Activated CD4-positive, CD25-positive, alpha-beta regulatory T cell treated with anti-CD3 and anti-CD28 coated beads, Interleukin-2, amount 50 U/mL, for 24 hours (primary cell): ENCODE data around the gene SYCN.
"Not testable (repeated sequence)": the region's sequence is repeated elsewhere in the genome, so short reads cannot be mapped to it uniquely, and the experiment has no call there.

ENCODE experiments used
- ATAC-seq, 2 donors: fragments of 150-1000 bp; cut with Tn5 transposase; one replicate each; pipeline ENCODE4 v1.10.0; 2021; ENCODE audit warnings: mild to moderate bottlenecking in 1 of 2, moderate library complexity in 1 of 2

SYCN gene

DNA sequence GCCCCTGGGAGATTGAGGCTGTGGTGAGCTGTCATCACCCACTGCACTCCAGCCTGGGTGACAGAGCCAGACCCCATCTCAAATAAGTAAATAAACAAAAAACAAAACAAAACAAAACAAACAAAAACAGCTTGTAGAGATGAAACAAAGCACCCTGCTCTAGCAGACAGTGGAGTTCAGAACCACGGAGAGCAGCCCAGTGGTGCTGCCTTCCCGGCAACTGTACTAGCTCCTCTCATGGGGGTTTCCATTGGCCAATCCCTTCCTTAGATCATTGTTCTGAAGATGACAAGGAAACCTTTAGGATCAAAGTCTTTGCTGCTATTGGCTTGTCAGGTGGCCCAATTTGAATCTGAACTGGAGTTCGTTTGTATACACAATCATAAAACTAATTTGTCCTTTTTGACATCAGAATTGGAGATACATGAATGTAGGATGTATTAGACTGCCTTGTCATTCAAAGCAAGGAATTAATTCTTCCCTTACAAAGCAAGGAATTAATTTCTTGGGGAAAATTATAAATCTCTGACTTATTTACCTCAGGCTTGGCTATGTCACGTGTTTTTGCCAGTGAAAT, 19.7 kb upstream of the SYCN start:
- no peak for ATAC-seq

DNA sequence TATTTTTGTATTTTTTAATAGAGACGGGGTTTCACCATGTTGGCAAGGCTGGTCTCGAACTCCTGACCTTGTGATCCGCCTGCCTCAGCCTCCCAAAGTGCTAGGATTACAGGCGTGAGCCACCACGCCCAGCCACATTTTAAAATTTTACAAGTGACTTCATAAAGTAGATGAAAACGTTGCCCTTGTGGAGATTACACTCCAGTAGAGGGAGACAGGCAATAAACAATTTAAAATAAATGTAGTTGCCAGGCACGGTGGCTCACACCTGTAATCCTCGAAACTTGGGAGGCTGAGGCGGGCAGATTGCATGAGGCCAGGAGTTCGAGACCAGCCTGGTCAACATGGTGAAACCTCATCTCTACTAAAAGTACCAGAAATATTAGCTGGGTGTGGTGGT, 15.0 kb upstream of the SYCN start:
- not testable (repeated sequence) for ATAC-seq

DNA sequence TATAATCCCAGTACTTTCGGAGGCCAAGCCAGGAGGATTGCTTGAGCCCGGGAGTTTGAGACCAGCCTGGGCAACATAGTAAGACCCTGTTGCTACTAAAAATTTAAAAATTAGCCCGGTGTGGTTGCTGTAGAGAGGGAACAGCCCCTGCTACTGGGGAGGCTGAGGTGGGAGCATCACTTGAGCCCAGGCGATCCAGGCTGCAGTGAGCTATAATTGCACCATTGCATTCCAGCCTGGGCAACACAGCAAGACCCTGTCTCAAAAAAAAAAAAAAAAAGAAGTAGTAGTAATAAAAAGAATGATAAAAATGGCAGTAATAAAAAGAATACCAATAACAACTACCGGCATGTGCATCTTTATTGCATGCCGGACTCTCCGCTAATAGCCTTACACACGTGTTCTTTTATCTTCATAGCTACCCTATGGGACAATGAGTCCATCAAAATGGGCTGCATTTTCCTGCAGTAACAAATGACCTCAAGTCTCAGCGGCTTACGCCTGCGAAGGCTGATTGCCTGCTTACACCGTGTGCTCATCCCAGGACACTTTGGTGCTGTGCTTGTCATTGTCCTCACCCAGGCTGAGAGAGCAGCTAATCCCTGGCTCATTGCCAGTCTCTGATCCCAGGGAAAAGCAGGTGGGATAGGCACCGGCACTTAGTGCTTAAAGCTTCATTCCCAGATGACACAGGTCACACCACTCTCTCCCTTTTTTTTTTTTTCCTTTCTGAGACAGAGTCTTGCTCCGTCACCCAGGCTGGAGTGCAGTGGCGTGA, 14.4 kb upstream of the SYCN start:
- ATAC-seq: no peak

DNA sequence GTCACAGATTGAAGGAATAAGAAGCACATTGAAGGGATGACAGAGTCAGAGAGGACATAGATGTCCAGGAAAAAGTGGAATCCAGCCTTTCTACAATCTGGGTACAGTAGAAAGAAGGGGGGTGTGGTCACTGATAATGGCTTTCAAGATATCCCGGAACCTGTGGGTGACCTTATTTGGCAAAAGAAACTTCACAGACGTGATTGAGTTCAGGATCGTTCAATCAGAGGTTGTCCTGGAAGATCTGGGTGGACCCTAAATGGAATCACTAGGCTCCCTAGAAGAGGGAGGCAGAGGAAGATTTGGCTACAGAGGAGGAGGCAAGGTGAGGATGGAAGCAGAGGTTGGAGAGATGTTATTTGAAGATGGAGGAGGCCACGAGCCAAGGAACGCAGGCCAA, 13.0 kb upstream of the SYCN start:
- ATAC-seq: no peak

DNA sequence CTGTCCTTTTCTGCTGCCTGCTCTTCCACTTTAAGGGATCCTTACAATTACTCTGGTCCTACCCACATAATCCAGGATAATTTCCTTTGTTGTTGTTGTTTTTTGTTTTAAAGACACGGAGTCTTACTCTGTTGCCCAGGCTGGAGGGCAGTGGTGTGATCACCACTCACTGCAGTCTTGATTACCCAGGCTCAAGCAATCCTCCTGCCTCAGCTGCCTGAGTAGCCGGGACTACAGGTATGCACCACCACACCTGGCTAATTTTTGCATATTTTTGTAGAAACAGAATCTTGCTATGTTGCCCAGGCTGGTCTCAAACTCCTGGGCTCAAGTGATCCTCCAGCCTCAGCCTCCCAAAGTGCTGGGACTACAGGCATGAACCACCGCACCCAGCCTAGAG, 11.3 kb upstream of the SYCN start:
- ATAC-seq: not testable (repeated sequence)

DNA sequence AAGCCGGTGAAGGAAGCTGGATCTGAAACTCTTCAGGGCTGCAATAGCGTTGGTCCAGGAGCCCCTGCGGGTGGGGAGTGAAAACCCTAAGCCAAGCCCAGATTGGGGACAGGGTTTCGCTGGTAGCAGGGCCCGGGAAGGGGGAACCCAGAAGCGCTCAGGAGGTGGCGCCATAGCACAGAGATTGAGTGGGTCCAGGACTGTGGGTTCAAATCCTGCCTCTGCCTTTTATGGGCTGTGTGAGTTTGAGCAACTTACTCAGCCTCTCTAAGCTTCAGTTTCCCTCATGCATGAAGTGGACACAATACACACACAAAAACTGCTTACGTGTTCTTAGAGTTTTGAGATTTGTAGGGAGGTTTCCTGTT, 8.3 kb upstream of the SYCN start:
- ATAC-seq: peak; percentile 78 to 87

DNA sequence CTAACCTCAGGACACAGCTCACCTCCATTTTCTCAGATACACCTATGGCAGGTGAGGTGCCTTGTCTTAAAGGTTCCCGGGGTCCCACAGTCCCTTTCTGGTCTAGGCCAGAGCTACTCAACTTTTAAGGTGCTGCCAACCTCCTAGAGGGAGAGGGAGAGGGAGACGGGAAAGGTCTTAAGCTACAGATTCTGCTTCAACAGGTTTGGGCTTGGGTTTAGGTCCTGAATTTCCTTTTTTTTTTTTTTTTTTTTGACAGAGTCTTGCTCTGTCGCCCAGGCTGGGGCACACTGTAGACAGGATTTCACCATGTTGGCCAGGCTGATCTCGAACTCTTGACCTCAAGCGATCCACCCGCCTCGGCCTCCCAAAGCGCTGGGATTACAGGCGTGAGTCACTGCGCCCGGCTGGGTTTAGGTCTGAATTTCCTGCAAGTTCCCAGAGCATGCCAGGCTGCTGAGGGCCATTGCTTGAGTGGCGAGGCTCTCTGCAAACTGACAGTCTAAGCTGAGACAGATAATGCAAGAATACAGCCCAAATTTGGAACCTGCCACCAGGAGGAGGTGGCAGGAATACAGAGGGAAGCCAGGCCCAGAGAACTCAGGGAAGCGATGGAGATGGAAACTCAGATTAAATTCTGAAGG, 7.8 kb upstream of the SYCN start:
- no peak for ATAC-seq

DNA sequence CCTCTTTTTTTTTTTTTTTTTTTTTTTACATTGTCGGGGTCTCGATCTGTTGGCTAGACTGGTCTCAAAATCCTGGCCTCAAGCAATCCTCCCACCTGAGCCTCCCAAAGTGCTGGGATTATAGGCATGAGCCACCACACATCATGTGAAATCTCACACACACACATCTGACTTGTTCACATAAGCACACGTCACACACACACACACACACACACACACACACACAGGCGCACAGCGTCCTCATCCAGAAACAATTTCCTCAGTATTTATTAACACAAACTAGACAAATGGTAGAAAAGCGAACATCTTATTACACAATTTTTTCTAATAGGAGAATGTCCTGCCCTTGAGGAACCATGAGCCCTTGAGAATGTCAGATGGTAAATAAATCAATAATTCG, 5.1 kb upstream of the SYCN start:
- ATAC-seq: no peak

DNA sequence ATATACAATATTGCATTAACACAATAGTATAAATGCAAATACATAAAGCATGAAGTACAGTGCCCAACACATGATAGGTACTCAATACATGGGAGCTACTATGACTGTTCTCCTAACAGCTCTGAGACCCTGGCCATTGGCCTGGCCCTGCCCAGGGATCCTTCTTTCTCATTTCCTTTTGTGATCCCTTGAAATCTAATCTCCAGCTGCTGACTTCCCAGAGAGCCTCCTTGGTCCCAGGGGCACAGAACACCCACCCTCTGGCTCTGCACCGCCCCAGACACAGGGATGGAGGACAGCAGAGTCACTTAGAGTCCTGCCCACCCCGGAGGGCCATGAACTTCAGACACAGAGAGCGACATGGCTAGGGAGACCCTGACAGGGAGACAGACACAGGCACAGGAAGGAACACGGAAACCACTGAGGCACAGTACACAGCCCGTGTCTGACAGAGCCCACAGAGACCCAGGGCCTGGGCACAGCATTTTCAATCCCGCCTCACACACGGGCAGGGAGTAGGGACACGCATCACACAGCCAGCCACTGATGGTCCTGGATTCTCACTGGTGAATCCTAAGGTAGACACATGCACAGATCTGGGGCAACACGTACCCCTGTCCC, 4.2 kb upstream of the SYCN start:
- ATAC-seq: no peak

DNA sequence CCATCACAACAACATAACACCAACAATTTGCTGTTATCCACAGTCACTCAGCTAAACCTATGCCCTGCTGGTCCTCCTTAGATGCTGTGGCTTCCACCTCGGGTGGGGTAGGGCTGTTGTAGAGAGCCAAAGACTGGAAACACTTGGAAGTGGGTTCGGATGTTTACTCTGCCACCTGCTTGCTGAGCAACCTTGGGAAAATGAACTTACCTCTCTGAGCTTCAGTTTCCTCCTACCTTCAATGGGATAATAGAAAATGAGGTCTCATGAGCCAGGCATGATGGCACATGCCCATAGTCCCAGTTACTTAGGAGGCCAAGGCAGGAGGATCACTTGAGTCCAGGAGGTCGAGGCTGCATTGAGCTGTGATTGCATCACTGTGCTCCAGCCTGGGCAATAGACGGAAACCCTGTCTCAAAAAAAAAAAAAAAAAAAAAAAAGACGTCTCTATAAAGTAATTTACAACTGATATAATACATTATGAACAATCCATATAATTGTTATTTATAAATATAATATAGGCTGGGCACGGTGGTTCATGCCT, 3.3 kb upstream of the SYCN start:
- no peak for ATAC-seq

DNA sequence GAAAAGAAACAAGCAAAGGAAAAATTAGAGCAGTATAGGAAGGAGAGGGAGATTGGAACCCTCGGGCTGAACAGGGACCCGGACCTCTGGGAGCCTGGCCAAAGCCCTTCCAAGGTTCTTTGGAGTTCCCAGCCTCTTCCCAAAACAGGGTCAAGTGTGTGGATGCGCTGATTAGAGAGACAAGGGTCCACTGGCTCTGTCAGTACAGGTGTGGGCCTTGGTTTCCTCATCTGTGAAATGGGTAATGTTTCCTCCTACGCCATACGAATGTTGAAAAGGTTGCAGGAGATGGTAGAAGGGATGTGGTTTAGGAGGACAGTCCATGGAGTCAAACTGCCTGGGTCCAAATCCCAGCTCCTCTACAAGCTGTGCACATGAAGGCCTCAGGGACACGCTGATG, 2.1 kb upstream of the SYCN start:
- no peak for ATAC-seq

DNA sequence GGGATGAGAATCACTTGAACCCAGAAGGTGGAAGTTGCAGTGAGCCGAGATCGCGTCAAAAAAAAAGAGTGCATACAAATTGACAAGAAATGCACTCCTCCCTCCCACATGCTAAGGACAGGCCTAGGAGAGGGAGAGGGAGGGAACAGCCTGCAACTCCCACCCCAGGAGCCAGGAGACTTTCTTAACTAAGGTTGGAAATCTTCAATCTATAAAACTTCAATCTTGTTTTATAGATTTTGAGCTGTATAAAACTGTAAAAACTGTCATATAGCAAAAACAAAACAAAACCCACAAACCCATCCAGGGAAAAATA, 1.3 kb upstream of the SYCN start:
- ATAC-seq: no peak

DNA sequence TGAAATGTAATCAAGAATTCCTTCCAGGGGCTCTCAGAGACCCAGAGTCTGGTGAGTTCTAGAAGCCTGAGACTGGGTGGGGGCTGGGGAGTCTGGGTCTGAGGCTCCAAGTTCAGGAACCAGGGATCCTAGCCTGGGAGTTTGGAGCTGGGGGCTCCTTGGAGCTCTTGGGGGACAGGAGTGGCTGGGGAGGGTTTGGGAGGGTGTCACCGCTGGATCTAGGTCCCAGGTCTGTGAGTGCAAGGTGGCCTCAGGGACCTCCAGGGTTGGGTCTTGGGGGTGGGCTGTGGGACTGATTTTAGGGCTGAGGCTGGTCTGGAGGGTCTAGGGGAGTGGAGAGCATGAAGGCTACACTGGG, 1.1 kb downstream of the SYCN start:
- ATAC-seq: no peak

DNA sequence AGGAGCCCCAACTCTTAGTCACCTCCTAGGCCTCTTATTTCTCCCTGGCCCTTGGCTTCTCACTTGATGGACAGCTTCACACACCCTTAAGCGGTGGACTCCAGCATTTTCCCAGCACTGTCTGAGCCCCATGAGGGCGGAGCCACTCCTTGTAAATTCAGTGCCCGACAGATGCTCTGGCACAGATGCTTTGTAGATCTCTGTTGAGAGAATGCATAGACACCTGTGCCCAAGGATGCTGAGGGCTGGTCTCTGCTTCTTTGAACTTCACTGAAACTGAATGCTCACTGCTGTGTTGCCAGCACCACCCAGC, 3.3 kb downstream of the SYCN start:
- ATAC-seq: no peak

DNA sequence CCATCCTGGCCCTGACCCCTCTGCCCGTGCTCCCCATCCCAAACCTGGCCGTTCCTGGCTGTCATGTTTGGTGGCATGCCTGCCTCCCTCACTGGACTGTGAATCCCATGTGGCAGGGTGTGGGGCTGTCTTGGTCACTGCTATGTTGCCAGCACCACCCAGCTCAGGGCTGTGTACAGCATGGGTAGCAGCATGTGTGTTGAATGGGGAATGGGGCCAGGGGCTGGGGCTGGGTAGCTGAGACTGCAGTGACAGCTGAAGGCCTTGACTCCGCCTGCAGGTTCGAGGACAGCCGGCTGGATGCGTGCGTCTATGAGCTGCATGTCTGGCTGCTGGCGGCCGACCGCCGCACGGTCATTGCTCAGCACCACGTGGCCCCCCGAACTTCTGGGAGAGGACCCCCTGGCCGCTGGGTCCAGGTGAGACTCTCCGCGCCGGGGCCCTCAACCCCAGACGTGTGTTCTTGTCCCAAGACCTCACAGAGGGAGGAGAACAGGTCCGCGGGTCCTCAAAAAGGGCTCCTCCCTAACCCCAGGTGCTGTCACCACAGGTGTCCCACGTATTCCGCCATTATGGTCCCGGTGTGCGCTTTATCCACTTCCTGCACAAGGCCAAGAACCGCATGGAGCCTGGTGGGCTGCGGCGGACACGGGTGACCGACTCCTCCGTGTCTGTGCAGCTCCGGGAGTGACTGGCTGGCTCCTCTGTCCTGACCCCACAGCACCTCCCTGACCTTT, 3.8 kb downstream of the SYCN start:
- ATAC-seq: no peak

DNA sequence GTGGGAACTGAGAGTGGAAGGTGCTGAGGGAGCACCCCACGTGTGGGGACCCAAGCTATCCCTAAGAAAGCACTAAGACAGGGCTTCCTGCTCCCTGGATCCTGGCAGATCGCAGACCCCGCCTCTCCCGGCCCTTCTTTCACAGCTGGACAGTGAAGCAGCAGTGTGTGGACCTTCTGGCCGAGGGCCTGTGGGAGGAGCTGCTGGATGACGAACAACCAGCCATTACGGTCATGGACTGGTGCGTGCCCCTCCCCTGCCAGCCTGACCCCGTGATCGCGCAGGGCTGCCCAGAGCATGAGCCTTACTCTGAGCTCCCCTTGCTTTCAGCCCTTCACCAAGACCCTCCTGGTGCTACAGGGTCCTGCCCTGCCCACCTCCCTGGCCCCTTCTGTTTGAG, 5.0 kb downstream of the SYCN start:
- ATAC-seq: no peak

DNA sequence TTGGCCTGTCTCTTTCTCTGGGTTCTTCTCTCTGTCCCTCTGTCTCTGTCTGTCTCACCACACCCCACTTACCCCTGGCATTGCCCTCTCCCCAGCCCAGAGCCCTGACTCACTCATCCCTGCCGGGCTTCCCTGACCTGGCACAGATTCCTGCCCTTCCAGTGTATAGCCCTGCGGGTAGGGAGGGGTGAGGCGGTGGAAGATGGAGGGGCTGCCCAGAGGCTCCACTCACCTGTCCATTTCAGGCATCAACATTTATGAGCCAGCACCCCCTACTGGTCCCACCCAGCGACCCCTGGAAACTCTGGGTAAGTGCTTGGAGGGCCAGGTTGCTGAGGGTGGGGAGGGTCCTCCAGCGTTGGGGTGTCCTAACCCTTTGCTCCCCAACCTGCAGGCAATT, 6.3 kb downstream of the SYCN start:
- no peak for ATAC-seq

DNA sequence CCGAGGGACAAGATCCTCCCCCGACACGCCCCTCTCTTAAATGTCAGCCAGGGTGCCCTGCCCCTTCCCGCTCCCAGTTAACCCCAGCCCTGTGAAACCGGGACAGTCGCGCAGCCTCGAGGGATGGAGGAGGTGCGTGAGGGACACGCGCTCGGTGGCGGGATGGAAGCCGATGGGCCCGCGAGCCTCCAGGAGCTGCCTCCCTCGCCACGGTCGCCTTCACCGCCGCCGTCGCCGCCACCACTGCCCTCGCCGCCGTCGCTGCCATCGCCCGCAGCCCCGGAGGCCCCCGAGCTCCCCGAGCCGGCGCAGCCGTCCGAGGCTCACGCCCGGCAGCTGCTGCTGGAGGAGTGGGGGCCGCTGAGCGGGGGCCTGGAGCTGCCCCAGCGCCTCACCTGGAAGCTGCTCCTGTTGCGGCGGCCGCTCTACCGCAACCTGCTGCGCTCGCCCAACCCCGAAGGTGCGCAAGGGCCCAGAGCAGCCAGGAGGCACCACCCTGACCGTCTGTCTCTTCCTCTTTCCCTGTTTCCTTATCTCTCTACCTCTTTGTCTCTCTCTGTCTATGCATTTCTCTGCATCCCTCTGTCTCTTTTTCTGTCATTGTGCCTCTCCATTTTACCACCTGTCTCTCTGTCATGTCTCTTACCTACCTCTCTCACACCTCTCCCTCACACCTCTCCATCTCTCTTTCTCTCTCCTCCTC, 7.1 kb downstream of the SYCN start, which contains the start of gene NCCRP1:
Gene NCCRP1, plus strand, starts transcription at position 105 of the 703 bp plus-strand sequence. Its CDS starts 19 bp downstream, at position 124.
- ATAC-seq: no peak

DNA sequence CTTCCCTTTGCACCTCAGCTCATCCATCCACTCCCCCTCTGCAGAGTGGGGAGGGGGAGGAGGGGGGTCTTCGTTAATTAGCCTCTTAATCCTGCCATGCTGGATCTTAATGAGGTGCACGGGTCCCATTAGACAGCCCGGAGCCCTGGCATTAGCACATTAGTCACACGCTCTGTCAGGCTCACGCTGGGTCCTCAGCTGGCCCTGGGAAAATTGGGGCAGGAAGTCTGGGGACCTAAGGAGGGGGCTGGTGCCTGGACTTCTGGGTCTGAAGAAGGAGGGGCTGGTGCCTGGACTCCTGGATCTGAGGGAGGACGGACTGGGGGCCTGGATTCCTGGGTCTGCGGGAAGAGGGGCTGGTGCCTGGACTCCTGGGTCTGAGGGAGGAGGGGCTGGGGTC, 7.7 kb downstream of the SYCN start:
- ATAC-seq: no peak

DNA sequence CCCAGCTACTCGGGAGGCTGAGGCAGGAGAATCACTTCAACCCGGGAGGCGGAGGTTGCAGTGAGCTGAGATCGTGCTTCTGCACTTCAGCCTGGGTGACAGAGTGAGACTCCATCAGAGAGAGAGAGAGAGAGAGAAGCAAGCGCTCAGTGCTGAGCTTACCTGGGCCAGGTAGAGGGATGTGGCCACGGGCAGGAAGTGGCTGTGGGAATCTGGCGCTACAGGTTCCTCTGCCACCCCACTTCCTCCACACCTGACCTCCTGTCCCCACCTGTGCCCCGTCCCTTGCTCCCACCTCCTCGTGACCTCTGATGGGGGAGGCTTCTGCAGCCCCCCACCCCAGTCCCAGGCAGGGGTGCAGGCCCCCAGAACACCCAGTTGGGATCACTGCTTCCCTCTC, 8.3 kb downstream of the SYCN start:
- no peak for ATAC-seq

DNA sequence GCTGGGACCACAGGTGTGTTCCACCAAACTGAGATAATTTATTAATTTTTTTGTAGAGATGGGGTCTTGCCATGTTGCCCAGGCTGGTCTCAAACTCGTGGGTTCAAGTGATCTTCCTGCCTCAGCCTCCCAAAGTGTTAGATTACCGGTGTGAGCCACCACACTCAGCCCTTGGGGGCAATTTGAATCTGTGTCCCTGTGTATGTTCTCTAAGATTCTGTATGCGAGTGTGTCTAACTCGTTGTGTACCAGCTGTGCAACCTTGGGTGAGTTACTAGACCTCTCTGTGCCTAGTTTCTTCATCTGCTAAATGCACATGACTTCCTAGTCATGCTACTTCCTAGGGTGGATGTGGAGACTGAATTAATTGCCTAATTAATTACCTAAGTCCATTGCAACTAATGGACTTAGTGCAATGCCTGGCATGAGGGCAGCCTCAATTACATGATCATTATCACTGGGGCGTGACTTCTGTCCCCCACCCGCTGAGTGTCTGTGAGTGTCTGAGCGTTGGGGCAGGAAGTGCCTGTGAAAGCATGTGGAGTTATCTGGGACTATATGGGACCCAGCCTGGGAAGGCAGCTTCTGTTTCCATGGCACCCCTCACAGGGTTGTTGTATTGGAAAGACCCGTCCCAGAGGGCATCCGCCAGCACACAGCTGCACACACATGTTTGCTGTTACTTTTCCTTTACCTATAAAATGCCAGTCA, 9.1 kb downstream of the SYCN start:
- no peak for ATAC-seq

DNA sequence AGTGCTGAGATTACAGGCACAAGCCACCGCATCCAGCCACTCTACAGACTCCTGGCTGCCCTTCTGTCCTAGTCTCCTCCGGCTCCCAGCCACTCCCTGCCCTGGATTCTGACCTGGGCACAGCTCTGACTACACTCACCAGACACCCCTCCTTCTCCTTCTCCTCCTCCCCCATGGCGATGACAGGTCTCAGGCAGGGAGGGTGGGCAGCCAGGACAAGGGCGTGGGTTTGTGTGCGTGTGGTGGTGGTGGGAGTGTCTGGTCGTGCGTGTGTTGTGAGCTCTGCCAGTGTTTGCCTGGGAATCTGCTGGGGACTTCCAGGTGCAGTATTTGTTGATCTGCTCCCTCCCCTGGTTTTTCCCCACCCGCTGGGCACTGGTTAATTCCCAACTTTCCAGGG, 10.3 kb downstream of the SYCN start:
- no peak for ATAC-seq
